K562 (cell line): ENCODE data around the gene ZNF346. TPM values are rescaled to one million over a fixed set of nuclear protein-coding genes. Genes with fewer than 3 reads are reported as not detected.

ENCODE experiments used
- AFF1 ChIP-seq, 2 experiments: fragments of 450-650 bp; IDR thresholded peaks; 2 replicates each; pipeline ENCODE4 v1.6.1; 2018; ENCODE audit warnings: mild to moderate bottlenecking in 2 of 2, low read depth in 1 of 2; ENCODE audit not compliant: partially characterized antibody in 2 of 2
- ATF3 ChIP-seq, 2 experiments: fragments of 450-650 bp in 1 of 2; sonication (generic) in 1 of 2; formaldehyde crosslinking in 1 of 2; IDR thresholded peaks in 1 of 2; conservative IDR thresholded peaks in 1 of 2; 2 replicates each; pipeline versions ENCODE4 v1.6.1 to v1.8.1; 2016 to 2023; ENCODE audit warnings: mild to moderate bottlenecking in 2 of 2, moderate library complexity in 2 of 2, inconsistent platforms in 1 of 2, missing genetic modification reagents in 1 of 2
- CSDE1 ChIP-seq, 2 experiments: fragments of 450-650 bp; IDR thresholded peaks; 2 replicates each; pipeline ENCODE4 v1.6.1; 2016; ENCODE audit warnings: mild to moderate bottlenecking in 1 of 2
- DMBX1 ChIP-seq: fragments of 250-450 bp; sonication (Bioruptor Pico); IDR thresholded peaks from 2 replicates; pipeline ENCODE4 v1.8.0; 2022; ENCODE audit warnings: inconsistent platforms, mild to moderate bottlenecking, moderate library complexity, borderline replicate concordance
- HBP1 ChIP-seq: fragments of 450-650 bp; formaldehyde crosslinking; IDR thresholded peaks from 2 replicates; pipeline ENCODE4 v1.4.0; 2022; ENCODE audit warnings: missing genetic modification characterization
- KDM4B ChIP-seq, 2 experiments: fragments of 450-650 bp in 1 of 2; sonication (generic) in 1 of 2; IDR thresholded peaks; 2 replicates each; pipeline ENCODE4 v1.6.1; 2016 to 2017; ENCODE audit warnings: borderline replicate concordance in 2 of 2, antibody characterized with exemption in 1 of 2, low read depth in 1 of 2, mild to moderate bottlenecking in 1 of 2
- NFIX ChIP-seq: fragments of 250-450 bp; sonication (Bioruptor Pico); IDR thresholded peaks from 2 replicates; pipeline ENCODE4 v1.4.0; 2020; ENCODE audit warnings: low read depth, mild to moderate bottlenecking, moderate library complexity
- RBM22 ChIP-seq: fragments of 200-400 bp; formaldehyde crosslinking; IDR thresholded peaks from 2 replicates; pipeline ENCODE4 v1.6.1; 2018; ENCODE audit warnings: low read length, low read depth; ENCODE audit not compliant: poor library complexity, severe bottlenecking
- SMAD2 ChIP-seq: fragments of 150-350 bp; IDR thresholded peaks from 2 replicates; pipeline ENCODE4 v1.6.1; 2014; ENCODE audit warnings: low read depth, mild to moderate bottlenecking, low read length
- STAT6 ChIP-seq: sonication (generic); formaldehyde crosslinking; IDR thresholded peaks from 2 replicates; pipeline ENCODE4 v1.8.1; 2023; ENCODE audit warnings: mild to moderate bottlenecking, missing genetic modification reagents
- SUPT5H ChIP-seq: fragments of 450-650 bp; IDR thresholded peaks from 2 replicates; pipeline ENCODE4 v1.6.1; 2016
- TCF3 ChIP-seq: sonication (generic); formaldehyde crosslinking; IDR thresholded peaks from 2 replicates; pipeline ENCODE4 v1.4.0; 2020; ENCODE audit warnings: mild to moderate bottlenecking, missing genetic modification reagents
- ZBTB5 ChIP-seq: fragments of 450-650 bp; IDR thresholded peaks from 2 replicates; pipeline ENCODE4 v1.6.1; 2017; ENCODE audit warnings: antibody characterized with exemption
- ZNF780A ChIP-seq: fragments of 250-450 bp; sonication (Bioruptor Pico); IDR thresholded peaks from 2 replicates; pipeline ENCODE4 v1.5.0; 2021; ENCODE audit warnings: mild to moderate bottlenecking
- ZNF79 ChIP-seq: fragments of 250-450 bp; sonication (Bioruptor Pico); IDR thresholded peaks from 2 replicates; pipeline ENCODE4 v1.4.0; 2020; ENCODE audit warnings: low read depth, mild to moderate bottlenecking, moderate library complexity
- polyA plus RNA-seq, 8 experiments: library from polyadenylated mRNA; depleted of rRNA in 4 of 8; stranded (reverse) in 5 of 8; unstranded in 3 of 8; fragments of >200 nt; fragmentation: Nextera tagmentation in 2 of 8; fragmentation: Illumina TruSeq in 1 of 8; extraction: Ambion mirVana in 2 of 8; extraction: Trizol in 1 of 8; gene quantifications; 2 replicates each; pipeline versions ENCODE4 v1.2.1 to v1.2.3, GENCODE V29; 2011 to 2014; ENCODE audit warnings: inconsistent platforms in 1 of 8, missing spikeins in 1 of 8
- total RNA-seq, 7 experiments: library from RNA; depleted of rRNA in 6 of 7; stranded (reverse); fragments of >200 nt in 6 of 7; fragmentation: Illumina TruSeq in 2 of 7; extraction: Trizol in 2 of 7; gene quantifications; 2 replicates each; pipeline versions ENCODE4 v1.2.1 to v1.2.3, GENCODE V29; 2011 to 2021; ENCODE audit warnings: low replicate concordance in 1 of 7

ZNF346 gene
- total and polyA plus RNA-seq, 9 of the 15 experiments (the other 6 are each of a cell fraction or from before 2014, with no cell fraction given), result 5.0 to 25.1 (median 20.1) TPM

- TF ChIP-seq ATF3 (IDR thresholded peaks at IDR 0.05), result no peak
- no peak for TF ChIP-seq ATF3 (CRISPR knock-in tag; conservative IDR thresholded peaks at IDR 0.05)
- no peak for TF ChIP-seq SMAD2
- no peak for TF ChIP-seq ZNF780A (CRISPR knock-in tag)
- TF ChIP-seq RBM22, result peak; percentile 77
- TF ChIP-seq SUPT5H, result peak; percentile 76
- no peak for TF ChIP-seq CSDE1 (IDR thresholded peaks at IDR 0.05)
- no peak for TF ChIP-seq ZBTB5
- TF ChIP-seq TCF3 (CRISPR knock-in tag), result no peak
- TF ChIP-seq ZNF79 (CRISPR knock-in tag), result no peak
- TF ChIP-seq DMBX1 (CRISPR knock-in tag), result no peak
- TF ChIP-seq NFIX (CRISPR knock-in tag), result no peak
- no peak for TF ChIP-seq HBP1 (CRISPR knock-in tag)
- peak in 1 of 2 experiments; percentile 63 for TF ChIP-seq AFF1 (IDR thresholded peaks at IDR 0.05; ENCODE audit: low read depth in 1 of 2, partially characterized antibody in 2 of 2)
- TF ChIP-seq STAT6 (CRISPR knock-in tag), result no peak
- TF ChIP-seq KDM4B (IDR thresholded peaks at IDR 0.05; ENCODE audit: borderline replicate concordance in 2 of 2, low read depth in 1 of 2), result peak in 1 of 2 experiments; percentile 58; a peak in 1 of 4 replicates
Observed at GRCh38 chr5:177006265-177006972, 16.1 kb upstream of the ZNF346 start, which contains the start of gene UIMC1 (continued).
